ENCODE results near the gene ZNF518B. TPM values are rescaled to one million over a fixed set of nuclear protein-coding genes. Genes with fewer than 3 reads are reported as not detected.

The ZNF518B gene, protein sequence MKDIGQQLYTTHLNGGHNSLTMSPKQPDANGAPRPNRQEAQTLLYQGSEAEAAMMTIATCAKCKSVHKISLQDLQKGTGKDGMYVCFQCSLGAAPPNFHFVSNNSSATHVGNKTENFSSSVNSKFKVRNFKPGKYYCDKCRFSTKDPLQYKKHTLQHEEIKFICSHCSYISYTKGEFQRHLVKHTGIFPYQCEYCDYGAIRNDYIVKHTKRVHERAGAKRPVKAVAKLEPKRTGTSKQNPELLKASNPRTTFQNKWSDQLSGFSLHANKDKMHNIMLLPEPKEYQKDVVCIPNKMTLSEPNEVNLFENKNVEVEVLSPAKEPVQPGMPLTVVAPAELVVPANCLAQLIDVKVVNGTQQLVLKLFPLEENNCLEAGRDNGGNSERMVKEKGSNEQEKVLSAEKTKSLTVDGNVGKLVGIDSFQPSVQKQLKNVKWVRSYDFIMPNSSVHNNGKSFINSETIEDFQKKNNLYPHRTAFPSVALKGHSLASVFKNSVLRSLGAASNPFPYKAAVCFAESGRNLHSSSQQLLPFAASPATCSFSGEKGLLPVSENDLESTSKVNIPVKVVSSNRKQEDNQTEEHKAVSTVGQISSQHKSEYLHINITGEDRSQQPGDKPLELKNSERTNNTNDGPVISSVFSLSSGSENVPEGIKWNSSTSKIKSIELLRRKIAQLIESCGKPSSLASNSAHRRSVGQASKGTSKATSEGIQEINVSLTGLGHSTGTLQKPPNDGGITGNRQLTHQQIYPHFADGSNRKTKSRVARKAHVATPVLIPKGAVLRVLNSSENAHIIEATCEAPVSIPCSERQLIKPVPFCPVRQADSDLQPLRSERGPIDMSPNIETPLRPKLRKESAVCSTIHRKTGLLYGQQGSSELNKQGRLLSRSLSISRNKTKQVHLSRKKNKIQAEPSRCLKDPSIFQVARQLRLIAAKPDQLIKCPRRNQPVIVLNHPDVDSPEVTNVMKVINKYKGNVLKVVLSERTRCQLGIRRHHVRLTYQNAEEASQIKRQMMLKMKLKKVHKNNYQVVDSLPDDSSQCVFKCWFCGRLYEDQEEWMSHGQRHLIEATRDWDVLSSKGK
- total RNA-seq, result 126 TPM

GRCh38 chr4:10457255-10457801 lies at the start of gene ZNF518B:
TSS of gene ZNF518B (minus strand) at chr4:10457426. CDS start at chr4:10446328, 11,098 bp downstream.
- peak; percentile 26 for DNase-seq

GRCh38 chr4:10506077-10506476 lies 48.9 kb upstream of the ZNF518B start:
- DNase-seq, result no peak

- DNase-seq, result no peak
Observed at GRCh38 chr4:10504570-10505179, 47.4 kb upstream of the ZNF518B start.

GRCh38 chr4:10502717-10503116 lies 45.5 kb upstream of the ZNF518B start:
- DNase-seq, result no peak

GRCh38 chr4:10500776-10501175 lies 43.5 kb upstream of the ZNF518B start:
- no peak for DNase-seq

- no peak for DNase-seq
Observed at GRCh38 chr4:10496200-10496599, 39.0 kb upstream of the ZNF518B start.

DNA sequence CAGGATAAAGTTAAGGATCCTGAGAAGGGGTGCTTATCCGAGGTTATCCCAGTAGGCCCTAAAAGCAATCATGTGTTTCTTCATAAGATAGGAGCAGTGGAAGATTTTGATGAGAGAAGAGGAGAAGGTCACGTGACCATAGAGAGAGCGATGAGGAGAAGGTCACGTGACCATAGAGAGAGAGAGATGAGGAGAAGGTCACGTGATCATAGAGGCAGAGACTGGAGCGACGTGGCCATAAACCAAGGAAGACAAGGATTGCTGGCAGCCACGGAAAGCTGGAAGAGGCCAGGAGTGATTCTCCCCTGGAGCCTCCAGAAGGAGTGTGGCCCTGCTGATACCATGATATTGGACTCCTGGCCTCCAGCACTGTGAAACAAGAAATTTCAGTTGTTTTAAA lies 38.4 kb upstream of the ZNF518B start:
- no peak for DNase-seq

DNA sequence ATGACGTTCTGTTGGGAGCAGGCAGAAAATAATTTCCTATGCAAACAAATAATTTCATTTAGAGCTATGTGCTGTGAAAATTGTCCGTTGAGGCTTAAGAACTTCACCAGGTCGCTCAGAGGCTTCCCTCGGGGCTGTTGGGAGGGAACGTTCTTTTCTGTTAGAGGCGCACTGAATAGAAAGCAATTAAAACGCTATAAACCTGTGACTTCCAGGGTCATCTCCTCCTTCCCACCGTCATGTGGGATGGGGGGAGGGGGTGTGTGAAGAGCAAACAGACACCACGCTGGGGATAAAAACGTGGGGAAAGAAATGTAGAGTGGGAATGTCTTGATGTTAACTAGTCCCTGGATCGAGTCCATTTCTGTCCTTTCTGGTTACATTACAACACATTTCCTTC lies 35.2 kb upstream of the ZNF518B start:
- no peak for DNase-seq

GRCh38 chr4:10491401-10491800 lies 34.2 kb upstream of the ZNF518B start:
- DNase-seq, result no peak

- no peak for DNase-seq
Observed at GRCh38 chr4:10490996-10491395, 33.8 kb upstream of the ZNF518B start.

- no peak for DNase-seq
Observed at GRCh38 chr4:10482913-10483312, 25.7 kb upstream of the ZNF518B start.

DNA sequence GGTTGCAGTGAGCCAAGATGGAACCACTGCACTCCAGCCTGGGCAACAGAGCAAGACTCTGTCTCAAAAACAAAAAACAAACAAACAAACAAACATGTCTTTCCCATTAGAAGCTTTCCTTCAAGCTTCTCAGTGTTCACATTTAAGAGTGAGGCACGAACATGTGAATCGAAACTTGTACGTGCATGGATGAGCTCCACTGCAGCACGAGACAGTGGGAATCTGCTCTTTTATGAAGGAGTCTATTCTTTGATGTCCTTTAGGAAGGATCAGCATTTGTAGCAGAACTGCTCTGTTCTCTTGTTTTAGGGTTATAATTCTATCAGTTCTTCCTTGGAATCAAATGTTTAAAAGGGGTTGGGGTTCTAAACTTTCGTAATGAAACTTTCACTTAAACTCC lies 23.4 kb upstream of the ZNF518B start:
- DNase-seq, result no peak

DNA sequence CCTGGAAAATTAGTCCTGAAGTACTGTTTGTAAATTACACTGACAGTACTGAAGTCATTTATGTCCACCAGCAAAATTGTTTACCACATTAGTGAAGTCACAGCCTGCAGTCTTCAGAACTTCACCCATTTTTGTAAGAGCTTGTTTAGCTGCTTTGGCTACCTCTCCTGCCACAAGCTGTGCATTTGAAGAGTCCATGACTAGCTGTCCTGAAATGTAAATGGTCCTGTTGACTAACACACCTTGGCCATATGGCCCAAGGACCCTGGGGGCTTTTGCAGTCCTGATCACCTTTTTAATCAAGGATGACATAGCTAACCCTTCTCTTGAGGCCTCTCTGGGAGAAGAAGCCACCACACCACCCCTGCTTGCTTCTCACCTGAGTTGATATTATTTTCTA lies 21.4 kb upstream of the ZNF518B start:
- DNase-seq, result no peak

GRCh38 chr4:10470505-10470904 lies 13.3 kb upstream of the ZNF518B start:
- no peak for DNase-seq

DNA sequence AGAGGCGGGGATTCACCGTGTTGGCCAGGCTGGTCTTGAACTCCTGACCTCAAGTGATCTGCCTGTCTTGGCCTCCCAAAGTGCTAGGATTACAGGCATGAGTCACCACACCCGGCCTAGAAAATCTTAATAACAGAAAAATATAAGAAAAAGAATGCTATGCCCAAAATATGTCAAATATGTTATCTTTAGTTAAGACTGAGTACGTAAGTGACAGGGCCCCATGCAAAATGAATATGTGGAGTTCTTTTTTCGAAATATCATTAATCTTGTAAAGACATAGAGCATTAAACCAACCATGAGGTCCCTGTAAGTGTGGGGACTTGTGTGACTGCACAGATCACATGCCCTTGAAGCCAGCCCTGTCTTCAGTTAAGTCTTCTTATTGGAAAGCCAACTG lies 8.9 kb upstream of the ZNF518B start:
- no peak for DNase-seq

GRCh38 chr4:10462876-10463275 lies 5.7 kb upstream of the ZNF518B start:
- no peak for DNase-seq

- no peak for DNase-seq
Observed at GRCh38 chr4:10461850-10462400, 4.7 kb upstream of the ZNF518B start.

GRCh38 chr4:10461091-10461849 lies 4.0 kb upstream of the ZNF518B start:
- DNase-seq, result no peak

- no peak for DNase-seq
Observed at GRCh38 chr4:10460313-10461047, 3.3 kb upstream of the ZNF518B start.

- DNase-seq, result no peak
Observed at GRCh38 chr4:10459305-10459704, 2.1 kb upstream of the ZNF518B start.
